Activated T-helper 1 cell treated with Interleukin-2 at 50 U/mL for 16 hours (primary cell): ENCODE results near the gene ACO1.

ENCODE experiments used
- DNase-seq: peaks from one replicate; pipeline ENCODE4 v3.0.0-alpha.2; 2020; ENCODE audit warnings: low read depth

ACO1 gene

GRCh38 chr9:32382565-32383320, 1.7 kb upstream of the ACO1 start:
- DNase-seq: no peak

- no peak for DNase-seq
These were observed 460 bp upstream of the ACO1 start for GRCh38 chr9:32384002-32384363.

- no peak for DNase-seq
These were observed 875 bp downstream of the ACO1 start for GRCh38 chr9:32385152-32385884.

GRCh38 chr9:32385885-32386283, 1.4 kb downstream of the ACO1 start:
- DNase-seq: no peak

DNA sequence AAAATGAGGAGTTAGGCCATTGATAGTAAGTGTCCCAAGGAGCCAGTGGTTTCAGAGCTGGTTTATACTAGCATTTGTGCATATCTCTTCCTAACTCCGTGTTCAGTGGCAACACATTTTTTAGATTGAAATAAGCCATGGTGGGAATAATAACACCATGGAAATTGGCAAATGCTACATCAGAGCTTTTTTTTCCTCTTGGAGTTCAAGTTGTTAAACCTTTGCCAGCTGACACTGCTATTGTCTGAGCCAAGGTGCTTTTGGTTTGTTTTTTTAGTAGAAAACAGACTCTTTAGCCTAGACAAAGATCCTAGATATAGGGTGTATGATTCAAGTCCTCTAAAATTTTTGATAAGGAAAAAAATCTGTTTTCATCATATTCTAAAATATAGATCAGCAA, 2.8 kb downstream of the ACO1 start:
- DNase-seq: no peak

- DNase-seq: no peak
These were observed 4.9 kb downstream of the ACO1 start for GRCh38 chr9:32389365-32389764.

GRCh38 chr9:32393911-32394310, 9.5 kb downstream of the ACO1 start:
- no peak for DNase-seq

DNA sequence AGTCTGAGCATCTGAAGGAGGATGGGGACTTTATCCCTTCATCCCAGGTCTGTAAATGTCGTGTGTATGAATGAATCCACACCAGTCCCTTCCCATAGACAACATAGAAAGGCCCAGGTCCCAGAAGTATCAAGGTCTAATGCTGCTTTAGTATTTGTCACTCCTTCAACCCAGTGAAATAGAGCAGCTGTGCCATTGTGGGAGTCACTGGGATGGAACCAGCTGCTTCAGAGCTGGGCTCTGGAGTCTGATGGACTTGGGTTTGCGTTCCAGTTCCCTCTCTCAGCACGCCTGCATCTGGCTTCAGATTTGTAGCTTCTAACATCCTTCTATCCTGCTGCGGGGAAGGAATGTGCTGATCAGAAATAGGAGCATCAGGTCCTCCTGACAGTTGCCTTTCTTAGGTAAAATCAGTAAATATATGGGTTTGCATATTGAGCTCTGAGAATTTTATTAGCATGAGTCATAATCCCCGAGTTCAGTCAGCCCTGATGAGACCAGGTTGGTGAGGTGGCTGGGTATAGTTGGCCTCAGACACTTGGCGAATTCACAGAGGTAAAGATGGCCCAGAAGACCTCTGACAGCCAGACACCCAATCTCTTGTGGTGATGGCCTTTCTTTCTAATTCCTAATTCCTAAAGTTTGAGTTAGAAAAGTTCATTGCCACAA, 10.1 kb downstream of the ACO1 start:
- DNase-seq: no peak

DNA sequence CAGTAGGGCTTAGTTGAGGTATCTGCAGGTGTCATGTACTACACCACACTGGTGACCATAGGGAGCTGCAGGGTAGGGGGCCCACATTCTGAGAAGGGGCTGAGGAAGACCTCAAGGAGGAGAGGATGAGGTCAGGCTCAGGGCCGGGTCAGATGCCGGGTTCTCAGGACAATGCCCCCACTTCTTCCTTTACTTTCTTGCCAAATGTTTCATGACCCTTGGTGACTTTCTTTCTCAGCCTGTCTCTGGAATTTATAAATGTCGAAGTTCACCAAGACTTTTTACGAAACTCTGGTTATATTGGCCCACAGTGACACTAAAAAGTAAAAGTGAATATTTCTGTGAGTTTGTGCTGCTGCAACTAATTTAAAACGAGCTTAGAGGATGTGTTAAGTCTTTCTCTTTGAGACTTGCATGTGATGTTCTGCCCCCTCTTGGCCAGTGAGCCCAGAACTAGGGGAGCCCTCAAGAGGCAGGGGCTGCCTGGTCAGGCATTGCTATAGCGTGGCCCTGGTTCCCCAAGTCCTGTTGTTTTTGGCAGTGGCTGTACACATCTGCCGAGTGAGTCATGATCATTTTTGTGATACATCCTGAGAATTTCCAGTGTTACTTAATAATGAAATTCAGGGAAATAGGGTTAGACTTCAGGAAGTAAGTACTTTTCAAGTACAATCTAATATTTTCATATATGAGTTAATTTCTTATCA, 11.2 kb downstream of the ACO1 start:
- DNase-seq: no peak

GRCh38 chr9:32398207-32398606, 13.8 kb downstream of the ACO1 start:
- DNase-seq: no peak

DNA sequence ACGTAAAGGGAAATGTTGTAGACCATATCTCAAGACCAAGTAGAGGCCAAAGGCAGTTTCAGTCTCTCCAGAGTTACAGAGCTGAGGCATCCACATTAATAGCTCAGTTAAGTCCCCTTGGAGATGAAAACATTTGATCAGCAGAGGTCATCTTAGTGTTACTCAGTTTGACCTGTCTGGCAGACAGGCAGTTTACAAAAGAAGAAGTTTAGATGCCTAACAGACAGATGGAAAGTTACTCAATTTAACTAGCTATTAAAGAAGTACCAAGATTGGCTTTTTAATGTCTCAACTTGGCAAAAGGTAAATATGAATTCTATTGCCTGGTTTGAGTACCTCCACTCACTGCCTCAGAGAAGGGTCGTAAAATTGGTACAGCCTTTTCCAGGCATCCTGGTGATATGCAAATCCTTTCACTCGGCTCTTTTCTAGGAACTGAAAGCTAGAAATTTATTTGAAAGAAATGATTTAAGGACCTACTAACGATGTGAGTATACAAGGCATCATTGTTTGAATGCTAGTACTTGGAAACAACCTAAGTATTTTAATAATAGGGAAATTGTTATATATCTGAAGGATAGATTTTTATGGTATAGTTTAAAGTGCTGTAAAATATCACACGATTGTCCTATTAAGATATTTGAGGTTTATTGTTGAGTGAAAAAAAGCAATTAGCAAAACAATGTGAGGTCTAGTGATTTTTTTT, 14.8 kb downstream of the ACO1 start:
- no peak for DNase-seq

GRCh38 chr9:32401488-32401887, 17.0 kb downstream of the ACO1 start:
- no peak for DNase-seq

DNA sequence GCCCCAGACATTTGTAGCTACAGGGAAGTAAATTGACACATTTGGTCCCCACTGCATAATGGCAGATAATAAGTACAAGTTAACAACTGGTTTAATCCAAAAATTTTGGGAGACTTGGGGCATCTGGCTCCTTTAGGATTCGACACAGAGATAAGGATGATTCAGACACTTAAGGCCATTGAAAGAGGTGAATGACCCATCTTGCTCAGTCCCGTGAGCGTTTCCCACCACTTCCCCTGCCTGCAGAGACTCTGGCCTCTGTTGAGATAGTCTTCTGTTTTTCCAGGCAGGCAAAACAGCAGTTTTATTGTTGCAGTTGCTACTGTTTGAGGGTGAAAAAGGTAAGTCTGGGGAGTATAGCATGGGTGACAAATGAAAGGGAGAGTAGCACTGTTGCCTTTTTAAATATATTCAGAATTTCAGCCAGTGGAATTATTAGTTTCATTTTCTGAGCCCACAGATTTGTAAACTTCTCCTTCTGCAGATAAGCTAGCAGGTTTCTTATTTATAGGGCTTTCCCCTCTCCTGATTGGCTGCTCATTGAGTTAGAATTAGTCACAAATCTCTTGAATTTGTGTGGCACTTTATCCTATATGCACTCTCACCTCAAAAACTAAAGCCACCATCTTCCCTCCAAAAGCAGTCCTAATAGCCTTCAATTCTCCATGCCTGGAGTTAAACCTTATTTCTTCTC, 19.3 kb downstream of the ACO1 start:
- no peak for DNase-seq

DNA sequence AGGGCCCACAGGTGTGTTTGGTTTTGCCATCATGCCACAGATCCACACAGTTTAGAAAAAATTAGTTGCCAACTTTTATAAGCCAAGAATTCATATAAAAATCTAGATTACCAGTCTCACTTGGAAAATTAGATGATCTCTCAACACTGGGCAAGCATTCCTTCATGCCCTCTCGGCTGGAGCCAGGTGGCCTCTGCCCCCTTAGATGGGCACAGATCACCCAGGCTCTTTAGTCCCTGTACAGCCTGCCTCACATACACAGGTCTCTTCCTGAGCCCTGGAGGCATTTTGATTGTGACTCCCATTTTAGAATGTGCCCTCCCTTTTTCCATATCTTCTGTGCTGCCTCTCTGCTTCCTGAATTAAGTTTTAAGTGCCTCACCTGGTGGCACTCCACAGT, 20.0 kb downstream of the ACO1 start:
- no peak for DNase-seq

DNA sequence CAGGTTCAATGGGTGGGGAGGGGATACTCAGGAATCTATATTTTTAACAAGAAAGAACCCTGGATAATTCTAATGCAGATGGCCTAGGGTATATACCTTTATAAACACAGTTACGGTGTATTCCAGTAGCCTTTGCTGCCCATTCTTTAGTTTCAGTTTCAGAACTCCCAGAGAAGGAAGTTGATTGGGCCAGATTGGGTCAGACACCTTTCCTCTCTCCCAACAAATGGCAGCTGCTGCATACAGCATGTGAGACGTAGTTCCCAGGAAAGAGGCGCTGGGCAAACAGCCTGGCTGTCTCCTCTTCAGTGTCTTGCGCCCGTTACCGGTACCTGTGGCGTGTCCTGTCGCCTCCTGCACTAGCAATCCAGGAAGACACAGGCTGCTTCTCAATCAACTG, 20.4 kb downstream of the ACO1 start:
- no peak for DNase-seq

DNA sequence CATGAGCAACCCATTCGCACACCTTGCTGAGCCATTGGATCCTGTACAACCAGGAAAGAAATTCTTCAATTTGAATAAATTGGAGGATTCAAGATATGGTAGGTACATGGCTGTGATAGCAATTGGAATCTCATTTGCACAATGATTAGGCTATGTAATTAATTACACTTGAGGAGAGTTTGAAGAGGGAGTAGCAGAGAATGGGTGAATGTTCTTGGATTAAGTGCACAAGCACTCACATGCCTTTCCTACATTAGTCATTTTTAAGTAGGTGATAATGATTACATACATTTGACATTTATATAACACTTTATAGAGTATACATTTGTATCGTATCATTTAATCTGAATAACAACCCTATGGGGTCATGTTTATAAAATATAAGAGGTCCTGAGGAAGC, 21.1 kb downstream of the ACO1 start:
- no peak for DNase-seq

- DNase-seq: no peak
These were observed 21.6 kb downstream of the ACO1 start for GRCh38 chr9:32406046-32406445.

GRCh38 chr9:32411753-32412152, 27.3 kb downstream of the ACO1 start:
- no peak for DNase-seq

GRCh38 chr9:32412440-32412839, 28.0 kb downstream of the ACO1 start:
- no peak for DNase-seq

DNA sequence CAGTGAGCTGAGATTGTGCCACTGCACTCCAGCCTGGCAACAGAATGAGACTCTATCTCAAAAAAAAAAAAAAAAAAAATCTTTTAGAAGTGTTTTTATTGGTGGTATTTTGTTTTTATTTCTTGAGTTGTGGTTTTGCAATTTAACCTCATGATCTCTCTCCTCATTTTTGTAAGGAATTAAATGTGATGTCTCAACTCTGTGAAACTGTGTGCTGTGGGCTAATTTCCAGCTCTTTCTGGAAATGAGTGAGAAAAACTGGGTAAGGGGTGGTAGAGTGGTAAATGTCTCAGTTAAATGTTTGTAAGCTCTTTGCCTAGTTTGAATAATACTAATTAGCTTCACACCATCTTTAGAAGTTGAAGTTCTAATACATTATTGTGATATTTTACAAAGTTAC, 29.0 kb downstream of the ACO1 start:
- no peak for DNase-seq

DNA sequence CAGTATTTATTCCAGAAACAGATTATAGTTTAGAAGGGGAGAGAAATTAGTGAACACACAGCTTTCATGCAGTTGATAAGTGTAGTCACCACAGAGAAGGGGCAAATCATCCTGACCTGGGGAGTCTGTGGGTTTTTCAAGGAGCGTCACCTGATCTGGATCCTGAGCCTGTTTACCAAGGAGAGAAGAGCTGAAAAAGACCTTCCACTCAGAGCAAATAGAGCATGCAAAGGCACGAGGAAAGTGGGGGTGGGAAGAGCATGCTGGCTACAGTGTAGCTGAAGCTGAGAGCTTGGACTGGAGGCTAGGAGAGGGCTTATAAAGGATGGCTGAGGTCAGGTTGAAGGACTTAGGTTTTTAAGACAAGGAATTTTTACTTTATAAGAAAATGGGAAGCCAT, 30.4 kb downstream of the ACO1 start:
- DNase-seq: no peak
